A172 (cell line): ENCODE data around the gene SHISAL1. TPM values are rescaled to one million over a fixed set of nuclear protein-coding genes. Genes with fewer than 3 reads are reported as not detected.

ENCODE experiments used
- DNase-seq: peaks from one replicate; pipeline ENCODE4 v3.0.0-alpha.2; 2015; ENCODE audit warnings: low spot score
- total RNA-seq: library from RNA; depleted of rRNA; stranded (reverse); fragments of >200 nt; shearing (Covaris generic); gene quantifications from 2 replicates; pipeline ENCODE4 v1.2.3, GENCODE V29; 2014

SHISAL1 gene
- total RNA-seq, 1 experiment from 2014 or later: 3.1 TPM

- DNase-seq: no peak
Measured at GRCh38 chr22:44278243-44279068, 34.3 kb downstream of the SHISAL1 start.

- no peak for DNase-seq
Measured at GRCh38 chr22:44277386-44278135, 35.2 kb downstream of the SHISAL1 start.

DNA sequence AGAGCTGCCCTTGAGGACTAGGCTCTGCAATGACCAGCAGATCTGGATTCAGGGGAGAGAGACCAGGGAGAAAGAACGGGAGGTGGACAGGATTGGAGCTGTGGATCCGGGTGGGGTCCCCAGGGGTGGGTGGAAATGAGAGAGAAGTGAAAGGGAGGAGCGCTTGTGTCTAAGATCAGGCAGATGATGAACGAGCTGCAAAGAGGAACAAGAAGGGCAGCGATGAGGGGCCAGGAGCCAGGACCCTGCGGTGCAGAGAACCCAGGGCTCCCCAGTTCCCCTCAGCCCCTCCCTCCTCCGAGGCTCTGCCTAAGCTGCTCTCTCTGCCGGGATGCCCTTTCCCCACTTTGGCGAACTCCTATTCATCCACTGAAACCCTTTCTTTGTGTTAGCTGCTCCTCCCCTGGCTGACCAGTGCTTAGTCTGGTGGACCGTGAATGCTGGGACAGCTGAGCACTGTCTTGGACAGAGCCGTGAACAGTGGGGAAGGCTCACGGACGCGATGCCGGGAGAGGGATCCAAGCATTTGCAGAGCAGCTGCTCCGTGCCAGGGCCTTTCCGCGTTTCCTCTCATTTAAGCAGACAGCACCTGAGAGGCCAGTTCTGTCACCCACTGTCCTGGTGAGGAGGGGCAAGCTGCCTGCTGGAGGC lies 35.9 kb downstream of the SHISAL1 start:
- DNase-seq: no peak

GRCh38 chr22:44276041-44276440 lies 36.7 kb downstream of the SHISAL1 start:
- DNase-seq: no peak

- no peak for DNase-seq
Measured at GRCh38 chr22:44275631-44275995, 37.1 kb downstream of the SHISAL1 start.

DNA sequence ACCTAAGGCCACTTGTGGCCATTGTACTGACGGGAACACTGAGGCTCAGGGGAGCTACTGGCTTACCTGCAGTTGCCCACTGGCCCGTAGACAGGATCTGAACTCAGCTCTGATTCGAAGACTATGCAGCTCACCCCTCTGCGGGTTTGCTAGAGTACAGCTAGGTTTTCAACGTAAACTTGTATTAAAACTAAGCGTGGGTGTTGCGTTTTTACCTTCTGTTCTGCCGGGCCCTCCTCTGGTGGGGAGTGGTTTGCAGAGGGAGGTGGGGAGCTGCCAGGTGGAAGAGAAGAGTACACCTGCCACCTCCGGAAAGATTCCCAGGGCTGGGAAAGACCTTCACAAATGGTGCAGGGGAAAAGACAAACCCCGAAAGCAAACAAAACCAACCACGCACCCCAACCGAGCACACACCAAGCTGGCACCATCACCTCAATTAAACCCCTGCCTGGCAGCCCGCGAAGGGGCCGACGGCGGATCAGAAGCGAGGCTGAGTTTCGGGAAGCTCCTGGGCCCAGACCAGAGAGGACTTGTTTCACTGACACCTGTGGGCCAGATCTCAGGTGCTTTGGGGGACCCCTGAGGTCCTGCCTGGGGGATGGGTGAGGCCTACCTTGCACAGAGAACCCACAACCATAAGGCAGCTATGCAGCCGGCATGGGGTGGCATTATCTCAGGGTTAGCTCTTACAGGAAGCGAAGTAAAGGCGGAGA lies 37.7 kb downstream of the SHISAL1 start:
- DNase-seq: no peak

- DNase-seq: no peak
Measured at GRCh38 chr22:44273175-44273574, 39.6 kb downstream of the SHISAL1 start.

GRCh38 chr22:44272401-44272771 lies 40.4 kb downstream of the SHISAL1 start:
- DNase-seq: no peak

GRCh38 chr22:44271732-44272400 lies 40.9 kb downstream of the SHISAL1 start:
- DNase-seq: no peak

DNA sequence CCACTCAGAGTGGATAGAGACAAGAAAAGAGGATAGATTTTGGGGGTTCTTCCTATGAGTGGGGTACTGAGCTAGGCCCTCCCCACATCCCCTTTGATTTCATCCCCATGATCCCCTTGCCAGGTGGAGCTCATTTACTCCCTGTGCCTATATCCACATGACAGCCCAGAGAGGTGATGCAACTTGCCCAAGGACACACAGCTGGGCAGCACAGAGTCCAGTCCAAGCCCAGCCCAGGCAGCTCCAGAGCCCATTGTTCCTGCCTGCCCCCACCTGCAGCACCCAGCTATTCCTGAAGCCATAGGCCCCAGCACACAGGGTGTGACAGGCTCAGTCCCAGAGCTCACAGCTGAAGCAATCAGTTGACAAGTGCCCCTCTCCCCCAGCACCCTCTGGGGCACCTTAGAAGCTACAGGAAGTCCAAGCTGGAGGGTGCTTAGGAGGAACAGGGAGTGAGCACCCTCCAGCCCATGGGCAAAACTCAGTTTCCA lies 41.7 kb downstream of the SHISAL1 start:
- no peak for DNase-seq

DNA sequence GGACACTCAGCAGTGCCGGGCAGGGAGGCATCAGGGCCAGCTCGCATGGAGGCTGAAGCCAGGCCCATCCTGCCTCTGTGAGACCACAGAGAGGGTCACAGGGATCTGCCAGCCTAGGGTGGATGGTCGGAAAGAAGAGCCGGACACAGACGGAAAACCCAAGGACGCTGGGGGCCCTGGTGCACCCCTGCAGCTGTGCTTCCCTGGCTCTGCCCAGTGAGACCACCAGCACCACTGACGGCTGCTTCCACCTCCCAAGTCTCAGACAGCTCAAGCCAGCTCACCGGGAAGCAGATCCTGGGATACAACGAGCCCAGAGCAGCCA lies 42.2 kb downstream of the SHISAL1 start:
- DNase-seq: no peak

GRCh38 chr22:44269757-44270555 lies 42.8 kb downstream of the SHISAL1 start:
- DNase-seq: no peak

GRCh38 chr22:44269117-44269498 lies 43.6 kb downstream of the SHISAL1 start:
- DNase-seq: no peak

GRCh38 chr22:44268431-44269116 lies 44.2 kb downstream of the SHISAL1 start:
- DNase-seq: no peak

GRCh38 chr22:44267856-44268255 lies 44.9 kb downstream of the SHISAL1 start:
- DNase-seq: no peak

DNA sequence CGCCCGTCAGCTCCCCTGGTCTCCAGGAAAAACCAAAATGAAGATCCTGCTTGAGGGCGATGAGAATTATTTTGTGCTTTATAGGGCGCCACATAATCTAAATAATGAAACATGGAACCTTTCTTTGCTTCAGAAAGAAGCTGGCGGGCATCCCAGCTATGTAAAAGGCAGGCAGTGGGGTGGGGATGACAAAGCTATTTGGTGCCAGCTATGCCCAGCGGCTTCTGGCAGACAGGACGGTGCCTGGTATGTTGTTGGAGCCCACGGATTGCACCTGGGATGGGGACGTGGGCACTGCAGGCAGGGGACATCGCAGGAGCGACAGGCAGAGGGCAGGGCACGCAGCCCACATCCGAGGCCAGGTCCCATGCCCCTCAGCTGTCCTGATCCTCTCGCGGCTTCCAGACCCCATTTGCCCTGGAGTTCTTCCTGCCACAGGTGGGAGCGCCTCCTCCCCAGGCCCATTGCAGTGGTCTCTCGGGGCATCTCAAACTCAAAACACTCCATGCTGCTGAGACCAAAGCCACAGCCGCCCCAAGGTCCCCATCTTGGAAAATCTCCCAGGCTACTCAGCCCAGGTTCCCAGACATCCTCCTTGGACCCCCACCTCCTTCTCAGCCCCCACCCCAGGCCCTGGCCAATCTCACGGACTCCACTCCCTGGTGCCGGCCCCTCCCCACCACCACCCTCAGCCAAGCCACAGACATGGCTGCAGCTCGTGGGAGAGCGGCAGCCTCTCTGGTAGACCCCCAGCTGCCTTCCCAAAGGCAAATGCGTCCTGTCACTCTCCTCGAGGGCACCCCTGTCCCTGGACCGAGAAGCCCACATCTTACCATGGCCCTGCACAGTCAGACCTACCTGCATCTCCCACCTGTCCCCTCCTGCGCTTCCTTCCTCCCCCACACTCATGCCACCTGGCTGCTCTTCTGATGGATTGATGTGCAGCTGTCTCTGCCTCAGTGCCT lies 45.7 kb downstream of the SHISAL1 start:
- DNase-seq: peak; percentile 1

GRCh38 chr22:44263547-44263946 lies 49.2 kb downstream of the SHISAL1 start:
- DNase-seq: no peak

DNA sequence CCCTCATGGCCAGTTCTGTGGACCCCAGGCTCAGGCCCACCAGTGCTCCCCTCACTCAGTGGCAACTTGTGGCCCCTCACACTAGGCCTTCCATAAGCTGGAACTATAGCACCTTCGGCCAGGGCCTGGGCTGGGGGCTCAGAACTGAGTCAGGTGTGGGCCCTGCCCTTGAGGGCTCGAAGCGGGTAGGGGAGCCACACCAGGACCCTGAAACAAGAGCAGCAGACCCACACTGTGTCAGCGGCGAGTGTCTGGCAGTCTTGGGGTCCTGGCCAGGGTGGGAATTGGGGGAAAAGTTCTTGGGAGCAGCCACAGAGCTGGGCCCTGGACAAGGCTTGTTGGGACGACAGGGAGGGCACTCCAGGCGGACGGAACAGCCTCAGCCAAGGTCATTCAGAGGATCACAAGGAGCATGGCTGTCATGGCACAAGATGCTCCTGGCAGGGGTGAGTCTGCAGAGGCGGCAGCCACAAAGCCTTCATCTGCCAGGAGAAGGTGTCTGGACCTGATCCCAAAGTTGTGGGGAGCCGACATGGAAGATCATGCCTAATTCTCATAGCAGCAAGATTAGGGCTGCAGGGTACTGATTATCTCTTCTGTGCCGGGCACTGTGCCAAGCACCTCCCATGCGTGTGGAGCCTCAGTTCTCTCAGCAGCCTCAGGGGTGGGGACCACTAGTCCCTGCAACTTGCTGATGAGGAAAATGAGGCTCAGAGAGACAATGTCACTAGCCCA lies 50.7 kb downstream of the SHISAL1 start:
- DNase-seq: no peak
